T47D (cell line): ENCODE measurements around the gene GCNA.

Source experiments
- DNase-seq, 2 experiments: peaks; one replicate each; pipeline versions ENCODE4 v3.0.0 to v3.0.0-alpha.2; 2011 to 2012; ENCODE audit warnings: low read depth in 1 of 2, low spot score in 1 of 2
- JUND ChIP-seq: IDR thresholded peaks from 2 replicates; pipeline ENCODE4 v1.6.1; 2012; ENCODE audit warnings: low read depth
- in situ Hi-C: cut with HindIII; loops from 2 replicates; pipeline ENCODE4 v1.10.0; 2016; ENCODE audit warnings: low sequenced_read_pairs, low pct_unique_long_range_greater_than_20kb

The GCNA gene

GRCh38 chrX:71578253-71579135, at the start of gene GCNA:
Gene GCNA (plus strand): TSS chrX:71578437. CDS start chrX:71580822, 2,385 bp downstream.
- in situ Hi-C loops = no loop called here
- DNase-seq = no peak
- TF ChIP-seq JUND = no peak

DNA sequence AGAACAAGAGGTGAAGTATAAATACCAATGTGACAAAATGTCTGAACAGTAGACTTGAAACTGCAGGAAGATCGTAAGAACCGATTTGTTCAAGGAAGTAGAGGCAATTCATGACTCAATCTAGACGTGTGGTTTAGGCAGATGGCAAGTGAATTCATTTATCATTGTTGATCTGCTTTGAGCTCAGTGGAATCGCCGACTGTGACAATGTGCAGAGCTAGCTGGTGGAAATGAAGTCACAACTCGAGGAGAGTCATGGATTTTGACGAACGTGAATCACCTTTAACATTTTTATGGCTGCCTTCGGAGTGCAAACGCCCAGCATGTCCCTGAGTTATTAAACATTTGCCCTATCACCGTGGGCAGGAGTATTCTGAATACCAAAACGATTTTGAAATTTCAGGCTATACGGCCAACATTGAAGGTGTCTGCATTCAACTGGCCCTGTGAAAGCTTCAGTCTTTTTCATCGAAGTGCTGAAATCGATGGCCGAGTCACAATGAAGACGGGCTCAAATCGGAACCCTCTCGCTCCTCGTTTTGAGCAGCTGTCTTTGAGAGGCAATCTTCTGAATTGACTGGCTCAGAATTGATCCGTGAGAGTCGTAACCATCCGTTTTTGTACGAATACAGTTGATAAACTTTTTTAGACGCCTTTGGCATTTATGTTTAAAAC, 46.0 kb upstream of the GCNA start:
- in situ Hi-C loops = no loop called here
- peak in 1 of 2 experiments; percentile 11 for DNase-seq
- TF ChIP-seq JUND = no peak

DNA sequence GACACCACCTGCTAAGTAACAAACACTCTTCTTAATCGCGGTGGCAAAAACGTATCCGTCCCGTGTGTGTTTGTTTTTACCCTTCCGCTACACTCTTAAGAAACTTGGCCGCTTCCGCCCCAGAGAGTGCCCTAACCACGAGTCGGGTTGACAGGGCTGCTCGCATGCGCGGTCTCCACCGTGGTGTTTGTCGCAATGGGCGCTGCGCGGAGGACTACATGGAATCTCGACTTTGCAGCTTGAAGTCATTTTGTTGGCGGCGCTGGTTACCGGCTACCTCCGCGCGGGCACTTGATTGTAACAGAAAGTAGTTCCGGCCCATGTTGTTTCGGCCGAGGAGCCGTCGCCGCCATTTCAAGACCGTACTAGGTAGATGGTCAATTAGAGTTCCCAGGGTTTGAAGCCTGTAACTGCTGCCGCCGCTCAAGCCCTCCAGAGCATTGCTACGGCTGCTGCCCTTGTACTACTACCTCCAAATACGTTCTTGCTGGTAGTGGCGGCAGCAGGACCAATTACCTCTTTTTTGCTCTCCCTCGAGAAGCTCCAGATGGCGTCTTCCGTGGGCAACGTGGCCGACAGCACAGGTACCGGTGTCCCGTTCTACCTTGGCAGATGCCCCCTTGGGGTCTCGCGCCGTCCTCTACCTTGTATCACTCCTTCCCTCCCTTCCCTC, 45.3 kb upstream of the GCNA start, which contains the start of gene OGT:
OGT (plus strand) TSS at position 352 of the 673 bp plus-strand sequence; CDS start at position 548, 196 bp downstream.
- TF ChIP-seq JUND = no peak
- in situ Hi-C loops = no loop called here
- peak; percentile 16 to 95 for DNase-seq

DNA sequence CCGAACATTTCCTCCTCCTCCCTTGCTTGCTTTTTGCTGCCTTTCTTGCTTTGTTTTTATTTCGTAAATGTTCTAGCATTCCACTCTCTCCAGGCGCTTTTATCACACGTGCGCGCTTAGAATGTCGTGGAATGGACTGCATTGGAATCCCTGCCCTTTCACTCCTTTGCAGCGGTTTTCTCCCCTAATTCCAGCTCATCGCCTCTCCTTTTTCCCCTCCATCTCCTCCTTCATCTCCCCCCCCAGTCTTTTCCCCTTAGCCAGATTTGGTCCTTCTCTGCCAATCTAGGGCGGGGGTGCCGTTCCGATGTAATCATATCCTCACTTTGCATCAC, 44.8 kb upstream of the GCNA start:
- no peak for TF ChIP-seq JUND
- peak in 1 of 2 experiments; percentile 4 for DNase-seq
- in situ Hi-C loops = no loop called here

DNA sequence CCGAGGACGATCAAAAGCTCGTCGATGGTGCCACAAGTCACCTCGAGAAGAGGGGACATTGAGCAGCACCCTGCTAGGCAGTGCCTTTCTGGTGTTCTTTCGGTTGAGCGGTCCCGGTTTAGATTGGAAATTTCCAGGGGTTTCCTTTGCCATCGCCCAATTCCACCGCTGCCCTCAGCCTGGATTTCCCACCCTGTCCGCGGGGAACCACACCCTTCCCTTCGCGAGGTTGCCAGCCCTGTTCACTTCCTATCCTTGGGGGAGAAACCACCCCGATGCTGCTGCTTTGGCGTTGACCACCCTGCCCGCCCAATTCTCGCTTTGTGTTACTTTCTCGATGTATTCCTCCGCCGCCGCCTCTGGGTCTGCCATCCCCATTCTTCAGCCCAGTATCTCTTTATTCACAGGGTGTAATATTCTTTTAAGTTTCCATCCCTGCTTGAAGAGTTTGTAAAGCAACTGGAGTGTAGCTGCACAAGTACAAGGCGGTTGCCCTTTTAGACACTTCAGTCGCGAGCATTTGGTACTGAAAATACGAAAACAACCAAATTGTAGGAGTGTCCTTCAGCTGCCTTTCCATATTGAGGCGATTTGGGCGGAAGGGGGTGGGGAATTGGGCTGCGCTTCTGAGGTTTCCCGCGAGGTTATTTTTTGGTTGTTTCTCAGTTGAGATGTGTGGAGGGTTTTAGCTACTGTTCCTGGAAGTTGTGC, 44.2 kb upstream of the GCNA start:
- DNase-seq = peak in 1 of 2 experiments; percentile 34
- in situ Hi-C loops = no loop called here
- no peak for TF ChIP-seq JUND

DNA sequence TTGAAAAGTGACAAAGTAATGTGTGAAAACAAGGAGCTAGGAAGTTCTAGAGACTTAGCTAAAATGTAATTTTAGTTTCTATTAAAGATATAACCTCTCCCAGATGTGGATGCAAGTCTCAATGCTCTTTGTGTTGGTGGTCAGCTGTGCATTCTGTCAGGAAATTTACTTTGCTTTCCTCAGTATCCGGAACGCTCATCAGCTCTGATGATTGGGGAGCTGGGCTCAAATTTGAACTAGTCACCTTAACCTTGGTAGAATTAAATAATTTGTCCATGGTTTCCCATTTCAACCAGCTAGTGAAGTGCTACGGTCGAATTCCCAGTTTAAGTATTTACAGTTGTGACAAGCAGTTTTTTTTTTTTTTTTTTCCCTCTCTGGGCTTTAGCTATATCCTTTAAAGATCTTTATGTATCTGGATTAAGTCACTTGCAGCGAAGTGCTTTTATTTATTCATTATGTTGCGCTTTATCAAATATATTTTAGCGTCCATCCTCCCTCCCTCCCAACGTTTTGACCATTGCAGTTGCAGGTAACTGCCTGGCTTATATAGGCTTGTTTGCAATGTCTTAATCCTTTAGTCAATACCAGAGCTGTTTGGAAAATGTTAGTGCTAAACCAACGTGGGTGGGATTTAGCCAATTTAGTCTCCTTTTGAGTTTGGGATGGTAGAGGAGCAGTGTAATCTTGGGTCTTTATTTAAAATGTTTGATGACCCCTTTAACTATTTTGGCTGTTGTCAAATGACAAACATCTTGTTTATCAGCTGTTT, 43.3 kb upstream of the GCNA start:
- in situ Hi-C loops = no loop called here
- peak in 1 of 2 experiments; percentile 2 for DNase-seq

GRCh38 chrX:71536285-71536684, 42.0 kb upstream of the GCNA start:
- no peak for DNase-seq
- no peak for TF ChIP-seq JUND
- in situ Hi-C loops = no loop called here

More for the DNA sequence above, 43.3 kb upstream of the GCNA start:
- TF ChIP-seq JUND = no peak

DNA sequence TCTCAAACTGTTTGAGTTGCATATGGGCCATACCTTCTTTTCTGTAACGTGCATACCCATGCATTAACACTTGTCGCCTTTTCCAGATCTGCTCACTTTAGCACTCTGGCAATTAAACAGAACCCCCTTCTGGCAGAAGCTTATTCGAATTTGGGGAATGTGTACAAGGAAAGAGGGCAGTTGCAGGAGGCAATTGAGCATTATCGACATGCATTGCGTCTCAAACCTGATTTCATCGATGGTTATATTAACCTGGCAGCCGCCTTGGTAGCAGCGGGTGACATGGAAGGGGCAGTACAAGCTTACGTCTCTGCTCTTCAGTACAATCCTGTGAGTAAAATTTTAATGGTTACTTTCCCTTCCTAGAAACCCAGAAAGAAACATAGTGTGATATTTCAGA, 40.5 kb upstream of the GCNA start:
- no peak for TF ChIP-seq JUND
- no peak for DNase-seq
- in situ Hi-C loops = no loop called here

DNA sequence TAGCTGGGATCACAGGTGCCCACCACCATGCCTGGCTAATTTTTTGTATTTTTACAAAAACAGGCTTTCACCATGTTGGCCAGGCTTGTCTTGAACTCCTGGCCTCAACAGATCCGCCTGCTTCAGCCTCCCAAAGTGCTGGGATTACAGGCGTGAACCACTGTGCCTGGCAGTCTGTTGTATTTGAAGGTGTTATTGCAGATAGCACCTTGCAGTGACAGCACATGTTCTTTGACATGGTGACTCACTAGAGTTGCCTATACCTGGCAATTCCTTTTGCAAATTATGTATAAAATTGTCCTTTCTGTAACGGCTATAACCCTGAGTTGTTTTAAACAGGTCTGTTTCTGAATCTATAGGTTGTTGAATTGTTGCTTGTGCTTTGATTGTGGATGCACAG, 37.4 kb upstream of the GCNA start:
- in situ Hi-C loops = no loop called here
- TF ChIP-seq JUND = no peak
- no peak for DNase-seq

DNA sequence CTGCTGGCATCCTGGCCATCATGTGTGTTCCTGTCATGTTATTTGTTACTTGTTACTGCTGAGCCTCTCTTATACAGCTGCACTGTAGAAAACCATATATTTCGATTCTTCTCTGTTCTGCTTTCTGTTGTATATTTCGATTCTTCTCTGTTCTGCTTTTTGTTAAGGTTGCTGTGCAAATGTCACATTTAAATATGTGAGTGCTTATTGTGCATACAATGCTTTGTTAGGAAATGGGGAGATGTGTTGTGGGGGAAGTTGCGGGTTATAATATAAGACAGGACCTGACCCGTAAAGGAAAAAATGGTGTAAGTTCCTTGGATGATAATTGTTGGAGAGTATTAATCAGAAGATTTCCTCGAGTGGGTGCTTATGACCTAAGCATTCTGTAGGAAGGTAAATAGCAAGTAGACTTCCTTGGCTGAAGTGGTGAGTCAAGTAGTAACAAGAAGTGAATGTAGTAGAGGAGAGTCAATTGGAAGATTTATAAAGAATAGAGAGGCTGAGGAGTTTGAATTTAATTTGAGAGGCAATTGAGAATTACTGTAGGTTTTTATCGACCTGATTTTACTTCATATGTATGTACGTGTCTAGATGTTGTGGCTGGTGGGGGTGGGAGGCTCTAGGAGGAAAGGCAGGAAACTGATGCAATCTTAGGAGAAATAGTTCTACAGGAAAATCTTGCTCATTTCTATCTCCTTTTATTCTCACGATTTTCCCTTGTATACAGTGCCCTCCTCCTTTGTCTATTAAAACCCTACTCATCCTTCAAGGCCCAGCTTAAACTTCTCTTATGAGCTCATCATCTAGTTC, 36.8 kb upstream of the GCNA start:
- DNase-seq = no peak
- in situ Hi-C loops = no loop called here
- no peak for TF ChIP-seq JUND

DNA sequence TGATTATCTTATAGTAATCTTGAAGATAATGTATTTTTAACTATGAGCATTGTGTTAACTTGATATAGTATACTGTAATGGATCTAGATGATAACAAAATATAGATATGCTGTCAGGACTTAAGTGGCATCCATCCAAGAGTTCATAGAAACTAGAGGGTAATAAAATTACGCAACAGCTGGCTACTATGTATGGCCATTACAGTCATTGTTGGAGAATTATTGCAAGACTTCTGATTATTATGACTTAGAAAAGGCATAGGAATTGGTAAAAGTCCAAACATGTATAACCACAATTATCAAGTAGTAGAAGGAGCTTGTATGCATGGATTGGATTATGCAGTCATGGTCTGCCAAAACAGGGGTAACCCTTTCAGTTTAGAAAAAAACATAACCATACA, 35.8 kb upstream of the GCNA start:
- TF ChIP-seq JUND = no peak
- in situ Hi-C loops = no loop called here
- no peak for DNase-seq
